GM20000 (cell line): ENCODE data around the gene RRP1B.

Experiments used
- DNase-seq: peaks from one replicate; pipeline ENCODE4 v3.0.0; 2012; ENCODE audit warnings: low spot score
- TF ChIP-seq, protein P1 (sequence below): IDR thresholded peaks from 2 replicates; pipeline ENCODE4 v1.5.1; 2012; ENCODE audit warnings: mild to moderate bottlenecking, control low read depth; ENCODE audit errors: extremely low read depth, missing control alignments

The RRP1B gene

DNA sequence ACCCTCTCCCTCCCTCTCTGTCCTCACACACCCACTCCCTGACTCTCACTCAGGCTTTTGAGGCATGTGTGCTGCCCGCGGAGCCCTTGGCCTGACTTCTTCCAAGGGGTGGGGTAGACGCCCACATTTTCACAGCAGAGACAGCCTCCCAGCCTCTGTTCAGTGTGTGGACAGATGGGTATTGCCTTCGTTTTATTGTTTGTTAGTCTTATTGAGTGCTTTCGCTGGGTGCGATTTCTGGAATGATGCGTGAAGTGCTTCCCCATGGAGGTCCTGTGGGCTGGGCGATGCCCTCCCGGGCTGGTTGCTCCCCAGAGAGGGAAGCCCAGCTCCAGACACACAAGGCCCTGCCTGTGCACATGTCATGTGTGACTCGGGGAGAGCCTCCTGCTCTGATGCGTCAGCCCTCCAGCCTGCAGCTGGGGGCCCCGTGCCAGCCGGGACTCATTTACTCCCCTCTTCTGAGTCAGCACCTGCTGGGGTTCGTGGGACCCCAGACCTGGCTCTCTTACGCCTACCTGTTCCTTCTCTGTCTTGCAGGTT, 74.2 kb downstream of the RRP1B start:
- TF ChIP-seq, protein P1, sequence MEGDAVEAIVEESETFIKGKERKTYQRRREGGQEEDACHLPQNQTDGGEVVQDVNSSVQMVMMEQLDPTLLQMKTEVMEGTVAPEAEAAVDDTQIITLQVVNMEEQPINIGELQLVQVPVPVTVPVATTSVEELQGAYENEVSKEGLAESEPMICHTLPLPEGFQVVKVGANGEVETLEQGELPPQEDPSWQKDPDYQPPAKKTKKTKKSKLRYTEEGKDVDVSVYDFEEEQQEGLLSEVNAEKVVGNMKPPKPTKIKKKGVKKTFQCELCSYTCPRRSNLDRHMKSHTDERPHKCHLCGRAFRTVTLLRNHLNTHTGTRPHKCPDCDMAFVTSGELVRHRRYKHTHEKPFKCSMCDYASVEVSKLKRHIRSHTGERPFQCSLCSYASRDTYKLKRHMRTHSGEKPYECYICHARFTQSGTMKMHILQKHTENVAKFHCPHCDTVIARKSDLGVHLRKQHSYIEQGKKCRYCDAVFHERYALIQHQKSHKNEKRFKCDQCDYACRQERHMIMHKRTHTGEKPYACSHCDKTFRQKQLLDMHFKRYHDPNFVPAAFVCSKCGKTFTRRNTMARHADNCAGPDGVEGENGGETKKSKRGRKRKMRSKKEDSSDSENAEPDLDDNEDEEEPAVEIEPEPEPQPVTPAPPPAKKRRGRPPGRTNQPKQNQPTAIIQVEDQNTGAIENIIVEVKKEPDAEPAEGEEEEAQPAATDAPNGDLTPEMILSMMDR = no peak
- no peak for DNase-seq

DNA sequence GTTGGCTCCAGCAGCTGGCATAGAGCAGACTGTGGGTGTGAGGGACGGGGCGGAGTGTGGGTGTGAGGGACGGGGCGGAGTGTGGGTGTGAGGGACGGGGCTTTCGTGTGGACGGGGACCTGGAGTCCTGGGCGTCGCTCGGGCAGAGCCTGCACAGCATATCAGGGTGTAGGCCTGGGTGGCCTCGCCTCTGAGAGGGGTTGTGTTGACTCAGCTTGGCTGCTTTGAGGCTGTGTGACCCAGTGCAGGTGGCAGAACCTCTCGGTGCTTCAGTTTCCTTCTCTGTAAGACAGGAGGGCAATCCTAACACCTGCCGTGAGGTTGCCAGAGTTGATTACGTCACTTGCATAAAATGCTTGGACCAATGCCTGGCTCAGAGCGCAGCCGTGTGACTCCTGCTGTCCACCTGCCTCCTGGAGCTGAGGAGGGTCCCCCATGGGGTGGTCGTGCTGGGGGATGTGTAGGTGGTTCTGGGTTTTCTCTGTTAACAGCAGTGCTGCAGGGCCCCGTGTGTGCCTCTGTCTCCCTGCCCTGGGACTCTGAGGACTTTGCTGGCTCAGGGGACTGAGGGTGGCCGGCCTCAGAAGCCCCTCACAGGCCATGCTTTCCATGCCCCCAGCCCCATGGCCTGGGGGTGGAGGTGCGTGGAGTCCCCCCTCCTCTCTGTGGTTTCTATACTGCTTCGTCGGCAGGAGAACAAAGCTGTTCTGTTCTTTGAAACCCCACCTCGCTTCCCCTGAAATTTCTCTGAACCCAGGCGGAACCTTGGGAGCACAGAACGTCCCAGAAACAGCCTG, 75.0 kb downstream of the RRP1B start:
- TF ChIP-seq, protein P1 = no peak
- no peak for DNase-seq

DNA sequence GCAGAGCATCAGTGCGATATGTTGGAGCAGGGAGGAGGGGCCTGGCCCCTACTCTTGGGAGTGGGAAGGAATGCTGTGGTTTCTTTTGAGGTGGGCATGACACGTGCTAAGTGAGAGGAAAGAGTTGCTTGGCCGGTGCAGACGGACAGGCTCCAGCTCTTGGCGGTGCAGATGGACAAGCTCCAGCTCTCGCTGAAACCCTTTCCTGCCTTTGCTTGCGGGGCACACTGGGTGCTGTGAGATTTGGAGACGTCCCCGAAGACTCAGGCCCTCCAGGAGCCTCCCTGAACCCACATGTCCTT, 75.5 kb downstream of the RRP1B start:
- TF ChIP-seq, protein P1 = no peak
- no peak for DNase-seq

DNA sequence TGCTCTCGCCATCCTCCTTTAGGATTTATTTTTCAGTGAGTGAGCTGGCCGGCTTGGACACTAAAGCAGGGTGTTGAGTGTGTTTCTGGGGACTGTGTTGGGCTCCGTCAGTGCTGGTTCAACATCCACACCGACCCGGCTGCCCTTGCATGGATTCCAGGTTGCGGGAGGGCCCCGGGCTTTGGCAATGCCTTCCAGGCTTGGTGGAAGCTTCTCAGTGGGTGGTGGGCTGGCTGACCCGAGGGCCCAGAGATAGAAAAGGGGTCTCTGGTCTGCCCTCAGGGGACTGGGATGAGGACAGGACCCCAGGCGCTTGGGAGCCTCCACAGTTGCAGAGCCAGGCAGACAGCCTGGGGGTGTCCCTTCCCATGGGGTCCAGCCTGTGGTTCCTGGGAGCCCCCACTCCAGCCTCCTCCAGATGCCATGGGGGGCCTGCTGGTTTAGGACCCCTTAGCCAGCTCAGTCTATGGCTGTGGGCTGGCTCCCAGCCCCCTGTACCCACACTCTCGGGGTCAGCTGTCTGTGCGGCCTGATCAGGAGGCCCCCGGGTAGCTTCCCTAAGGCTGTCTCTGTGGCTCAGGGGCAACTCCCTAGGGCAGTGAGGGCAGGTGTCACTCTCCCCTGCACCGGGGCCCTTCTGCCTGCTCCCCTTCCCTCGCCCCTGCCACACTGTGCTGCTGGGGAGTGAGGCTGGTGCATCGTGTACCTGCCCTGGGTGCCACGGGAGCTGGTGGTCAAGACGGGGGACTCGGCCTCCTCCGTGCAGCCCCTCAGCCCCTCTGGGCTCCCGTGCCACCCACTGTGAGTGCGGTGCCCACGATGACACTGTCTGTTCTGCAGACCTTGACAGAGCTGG, 76.1 kb downstream of the RRP1B start:
- TF ChIP-seq, protein P1 = no peak
- DNase-seq = no peak

DNA sequence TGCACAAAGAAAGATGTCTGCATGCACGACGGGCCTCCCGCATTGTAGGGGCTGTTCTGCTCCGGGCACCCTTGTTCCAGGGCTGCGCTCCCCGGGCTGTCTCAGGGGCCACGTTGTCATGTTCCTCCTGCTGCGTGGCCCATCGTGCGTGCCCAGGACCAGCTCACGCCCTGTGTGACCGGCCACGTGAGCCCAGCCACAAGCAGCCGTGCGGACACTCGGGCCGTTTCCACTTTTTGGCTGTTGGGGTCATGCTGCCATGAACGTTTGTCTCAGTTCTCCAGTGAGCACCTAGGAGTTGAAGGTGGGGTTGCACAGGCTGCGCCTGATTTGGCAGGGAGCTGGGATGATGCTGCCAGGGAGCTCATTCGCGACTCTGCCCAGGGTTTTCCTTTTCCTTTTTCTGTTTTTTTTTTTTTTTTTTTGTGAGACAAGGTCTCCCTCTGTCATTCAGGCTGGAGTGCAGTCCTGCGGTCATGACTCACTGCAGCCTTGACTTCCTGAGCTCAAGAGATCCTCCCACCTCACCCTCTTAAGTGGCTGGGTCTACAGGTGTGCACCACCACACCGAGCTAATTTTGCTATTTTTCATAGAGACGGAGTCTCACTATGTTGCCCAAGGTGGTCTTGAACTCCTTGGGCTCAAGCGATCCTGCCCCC, 77.0 kb downstream of the RRP1B start:
- DNase-seq = no peak
- TF ChIP-seq, protein P1 = no peak

DNA sequence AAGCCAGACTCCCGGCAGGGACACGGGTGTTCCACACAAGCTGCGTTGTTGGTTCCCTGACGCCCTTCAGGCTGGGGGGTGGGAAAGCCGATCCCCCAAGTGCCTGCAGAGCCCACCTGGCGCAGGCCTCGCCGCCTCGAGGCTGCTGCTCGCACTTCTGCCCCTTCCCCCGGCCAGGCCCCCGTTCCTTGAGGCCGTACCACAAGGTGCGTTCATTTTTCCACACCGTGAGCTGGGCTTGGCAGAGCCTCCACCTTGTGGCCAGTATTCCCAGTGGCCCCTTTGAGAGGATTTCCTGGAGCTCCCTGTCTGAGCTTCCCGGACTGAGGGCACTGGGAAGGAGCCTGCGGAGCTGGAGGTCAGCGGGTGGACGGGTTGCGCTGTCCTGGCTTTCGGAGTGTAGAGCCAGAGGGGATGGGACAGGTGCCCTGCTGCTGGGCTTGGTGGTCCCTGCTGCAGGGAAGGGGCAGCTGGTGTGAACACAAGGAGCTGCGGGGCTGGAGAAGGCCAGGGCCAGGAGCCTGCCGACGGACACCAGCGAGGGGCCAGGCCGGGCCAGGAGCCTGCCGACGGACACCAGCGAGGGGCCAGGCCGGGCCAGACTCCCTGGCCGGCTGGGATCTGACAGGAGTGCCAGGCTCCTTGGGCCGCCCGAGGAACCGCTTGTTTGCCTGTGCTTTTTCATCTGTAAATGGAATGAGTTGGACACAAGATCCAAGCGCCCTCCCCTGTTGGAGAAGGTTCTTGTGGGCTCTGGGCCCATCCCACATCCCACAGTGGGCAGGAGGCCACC, 78.0 kb downstream of the RRP1B start:
- TF ChIP-seq, protein P1 = no peak
- DNase-seq = no peak
